ENCODE measurements around the gene FITM1.

DNA sequence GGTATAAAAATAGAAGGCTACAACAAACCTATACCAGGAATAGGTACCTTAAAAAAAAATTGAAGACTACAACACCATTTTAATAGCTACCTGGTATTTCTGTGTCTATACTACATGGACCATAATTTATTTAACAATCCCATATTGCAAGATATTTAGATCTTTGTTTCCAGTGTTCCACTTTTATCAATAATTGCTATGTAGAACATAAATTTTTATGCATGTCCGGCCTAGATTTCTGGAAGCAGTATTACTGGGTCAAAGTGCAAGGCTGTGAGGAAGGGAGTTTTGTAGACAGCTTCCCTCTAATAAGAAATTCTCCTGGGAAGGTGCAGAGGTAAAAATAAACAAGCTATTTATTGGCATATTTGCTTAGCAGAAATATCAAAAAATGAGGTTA, 19.9 kb upstream of the FITM1 start:
- TF ChIP-seq CTCF (conservative IDR thresholded peaks at IDR 0.05; ENCODE audit: low read depth, low read length) (no peak), EZH2 (IDR thresholded peaks at IDR 0.05; ENCODE audit: low read length, unreplicated experiment) (no peak)

Measured in PC-3 (cell line).